Stimulated activated CD4-positive, alpha-beta T cell treated with anti-CD3 and anti-CD28 coated beads, Interleukin-15, amount 100 ng/mL, for 1 hour (primary cell): ENCODE results near the gene RNF125.
"Not testable (repeated sequence)": the region's sequence is repeated elsewhere in the genome, so short reads cannot be mapped to it uniquely, and the experiment has no call there.

Source experiments
- DNase-seq, 2 donors: peaks; one replicate each; pipeline ENCODE4 v3.0.0-alpha.2; 2020; ENCODE audit warnings: low read depth in 1 of 2, low spot score in 1 of 2

The RNF125 gene

GRCh38 chr18:32018331-32019250 lies at the start of gene RNF125:
Gene RNF125 (plus strand): TSS chr18:32018825. CDS start chr18:32018864, 39 bp downstream.
- peak; percentile 71 to 76 for DNase-seq

GRCh38 chr18:31970617-31971016 lies 48.0 kb upstream of the RNF125 start:
- no peak for DNase-seq

- DNase-seq, result no peak
Observed at GRCh38 chr18:31973929-31974546, 44.6 kb upstream of the RNF125 start.

- DNase-seq, result no peak
Observed at GRCh38 chr18:31976242-31976641, 42.4 kb upstream of the RNF125 start.

- no peak for DNase-seq
Observed at GRCh38 chr18:31977270-31977872, 41.3 kb upstream of the RNF125 start.

GRCh38 chr18:31978616-31979015 lies 40.0 kb upstream of the RNF125 start:
- DNase-seq, result no peak

GRCh38 chr18:31979714-31980113 lies 38.9 kb upstream of the RNF125 start:
- no peak for DNase-seq

- no peak for DNase-seq
Observed at GRCh38 chr18:31980863-31981262, 37.8 kb upstream of the RNF125 start.

GRCh38 chr18:31983020-31983419 lies 35.6 kb upstream of the RNF125 start:
- DNase-seq, result no peak

- no peak for DNase-seq
Observed at GRCh38 chr18:31983976-31984375, 34.6 kb upstream of the RNF125 start.

GRCh38 chr18:31990823-31991222 lies 27.8 kb upstream of the RNF125 start:
- DNase-seq, result no peak

- no peak for DNase-seq
Observed at GRCh38 chr18:31996007-31996406, 22.6 kb upstream of the RNF125 start.

- DNase-seq, result no peak
Observed at GRCh38 chr18:31998880-31999412, 19.7 kb upstream of the RNF125 start.

- not testable (repeated sequence) for DNase-seq
Observed at GRCh38 chr18:32001141-32001540, 17.5 kb upstream of the RNF125 start.

GRCh38 chr18:32003822-32004221 lies 14.8 kb upstream of the RNF125 start:
- not testable (repeated sequence) for DNase-seq

- DNase-seq, result no peak
Observed at GRCh38 chr18:32010124-32010721, 8.4 kb upstream of the RNF125 start.

GRCh38 chr18:32011193-32011592 lies 7.4 kb upstream of the RNF125 start:
- no peak for DNase-seq

GRCh38 chr18:32019251-32019948 lies 775 bp downstream of the RNF125 start:
- peak; percentile 22 to 25 for DNase-seq

- peak; percentile 12 to 19 for DNase-seq
Observed at GRCh38 chr18:32019949-32020625, 1.5 kb downstream of the RNF125 start.
